Measurements from ENCODE around the gene FAM124A.

Gene FAM124A

GRCh38 chr13:51221674-51222036 lies 543 bp upstream of the FAM124A start:
- DNase-seq, result no peak

GRCh38 chr13:51222686-51223559 lies 725 bp downstream of the FAM124A start:
- DNase-seq, result no peak

- DNase-seq, result no peak
These were observed 1.5 kb downstream of the FAM124A start for GRCh38 chr13:51223560-51224270.

- DNase-seq, result no peak
These were observed 2.8 kb downstream of the FAM124A start for GRCh38 chr13:51225029-51225428.

- DNase-seq, result no peak
These were observed 5.2 kb downstream of the FAM124A start for GRCh38 chr13:51227404-51227803.

- no peak for DNase-seq
These were observed 7.0 kb downstream of the FAM124A start for GRCh38 chr13:51229101-51229719.

- no peak for DNase-seq
These were observed 7.5 kb downstream of the FAM124A start for GRCh38 chr13:51229731-51230130.

GRCh38 chr13:51230477-51231105 lies 8.4 kb downstream of the FAM124A start:
- DNase-seq, result no peak

GRCh38 chr13:51231456-51231855 lies 9.3 kb downstream of the FAM124A start:
- DNase-seq, result no peak

- DNase-seq, result no peak
These were observed 10.1 kb downstream of the FAM124A start for GRCh38 chr13:51232328-51232727.

GRCh38 chr13:51233117-51233826 lies 11.1 kb downstream of the FAM124A start:
- no peak for DNase-seq

GRCh38 chr13:51234676-51235075 lies 12.5 kb downstream of the FAM124A start:
- DNase-seq, result no peak

GRCh38 chr13:51235186-51235585 lies 13.0 kb downstream of the FAM124A start:
- DNase-seq, result no peak

- DNase-seq, result no peak
These were observed 13.7 kb downstream of the FAM124A start for GRCh38 chr13:51235756-51236490.

- no peak for DNase-seq
These were observed 14.2 kb downstream of the FAM124A start for GRCh38 chr13:51236491-51236792.

GRCh38 chr13:51237386-51237785 lies 15.2 kb downstream of the FAM124A start:
- no peak for DNase-seq

- no peak for DNase-seq
These were observed 15.7 kb downstream of the FAM124A start for GRCh38 chr13:51237887-51238286.

GRCh38 chr13:51240178-51240577 lies 18.0 kb downstream of the FAM124A start:
- no peak for DNase-seq

- DNase-seq, result no peak
These were observed 18.8 kb downstream of the FAM124A start for GRCh38 chr13:51240958-51241357.

GRCh38 chr13:51241720-51242119 lies 19.5 kb downstream of the FAM124A start:
- no peak for DNase-seq

GRCh38 chr13:51243227-51243626 lies 21.0 kb downstream of the FAM124A start:
- no peak for DNase-seq

- no peak for DNase-seq
These were observed 21.6 kb downstream of the FAM124A start for GRCh38 chr13:51243832-51244231.
